ENCODE data around the gene UBC.

The UBC gene

GRCh38 chr12:124904306-124905098 lies 9.9 kb downstream of the UBC start (continued):
- TF ChIP-seq ZNF701 (tag by site-specific recombination; IDR thresholded peaks at IDR 0.05): no peak
- no peak for TF ChIP-seq KLF16 (tag by site-specific recombination; IDR thresholded peaks at IDR 0.05)
- no peak for TF ChIP-seq GLIS2 (tag by site-specific recombination; IDR thresholded peaks at IDR 0.05)
- no peak for TF ChIP-seq ZNF132 (tag by site-specific recombination; IDR thresholded peaks at IDR 0.05; ENCODE audit: borderline replicate concordance)
- TF ChIP-seq ZNF274 (IDR thresholded peaks at IDR 0.05; ENCODE audit: low read length): no peak
- TF ChIP-seq ZNF274 (tag by site-specific recombination; IDR thresholded peaks at IDR 0.05; ENCODE audit: borderline replicate concordance): no peak
- no peak for TF ChIP-seq ZNF747 (tag by site-specific recombination; IDR thresholded peaks at IDR 0.05)
- TF ChIP-seq ZNF211 (tag by site-specific recombination; IDR thresholded peaks at IDR 0.05; ENCODE audit: low read depth): no peak
- TF ChIP-seq HOXA7 (CRISPR knock-in tag; IDR thresholded peaks at IDR 0.05; ENCODE audit: borderline replicate concordance): no peak
- no peak for TF ChIP-seq ZNF830 (tag by site-specific recombination; IDR thresholded peaks at IDR 0.05; ENCODE audit: low read depth)
- TF ChIP-seq ZNF214 (tag by site-specific recombination; IDR thresholded peaks at IDR 0.05; ENCODE audit: borderline replicate concordance): no peak
- no peak for TF ChIP-seq PRDM4 (tag by site-specific recombination; IDR thresholded peaks at IDR 0.05)
- TF ChIP-seq ZFP41 (tag by site-specific recombination; IDR thresholded peaks at IDR 0.05; ENCODE audit: borderline replicate concordance): no peak
- TF ChIP-seq ZIC2 (tag by site-specific recombination; IDR thresholded peaks at IDR 0.05): no peak
- TF ChIP-seq TSHZ1 (tag by site-specific recombination; IDR thresholded peaks at IDR 0.05; ENCODE audit: borderline replicate concordance): no peak
- TF ChIP-seq ZNF704 (tag by site-specific recombination; IDR thresholded peaks at IDR 0.05): no peak
- no peak for TF ChIP-seq ZBTB20 (tag by site-specific recombination; IDR thresholded peaks at IDR 0.05)
- TF ChIP-seq ZNF202 (tag by site-specific recombination; IDR thresholded peaks at IDR 0.05; ENCODE audit: borderline replicate concordance): no peak
- TF ChIP-seq ZNF221 (tag by site-specific recombination; IDR thresholded peaks at IDR 0.05; ENCODE audit: borderline replicate concordance): no peak
- no peak for TF ChIP-seq ZNF530 (tag by site-specific recombination; IDR thresholded peaks at IDR 0.05; ENCODE audit: low read depth)
- TF ChIP-seq ZNF501 (tag by site-specific recombination; IDR thresholded peaks at IDR 0.05): peak; percentile 67; the same call in 1 of the 2 replicates
- no peak for TF ChIP-seq ZNF354C (tag by site-specific recombination; IDR thresholded peaks at IDR 0.05; ENCODE audit: borderline replicate concordance, low read depth)
- peak; percentile 67 for TF ChIP-seq ZFHX2 (tag by site-specific recombination; conservative IDR thresholded peaks at IDR 0.05)
- no peak for TF ChIP-seq SCRT1 (tag by site-specific recombination; IDR thresholded peaks at IDR 0.05; ENCODE audit: borderline replicate concordance)
- TF ChIP-seq ZNF350 (tag by site-specific recombination; IDR thresholded peaks at IDR 0.05): no peak
- TF ChIP-seq ZNF670 (tag by site-specific recombination; IDR thresholded peaks at IDR 0.05; ENCODE audit: low read depth): no peak
- no peak for TF ChIP-seq ZBTB26 (tag by site-specific recombination; optimal IDR thresholded peaks at IDR 0.05)
- no peak for TF ChIP-seq ZNF639 (tag by site-specific recombination; IDR thresholded peaks at IDR 0.05)
- no peak for TF ChIP-seq ZNF292 (tag by site-specific recombination; IDR thresholded peaks at IDR 0.05; ENCODE audit: borderline replicate concordance, low read depth)
- TF ChIP-seq ZNF473 (tag by site-specific recombination; IDR thresholded peaks at IDR 0.05): no peak
- no peak for TF ChIP-seq ZNF544 (tag by site-specific recombination; IDR thresholded peaks at IDR 0.05)

Data from HEK293 (cell line).